Measurements from ENCODE around the gene MTA3. TPM values are rescaled to one million over a fixed set of nuclear protein-coding genes. Genes with fewer than 3 reads are reported as not detected.

MTA3 gene
- total and polyA plus RNA-seq, 2 of the 8 experiments (the other 6 are each of a cell fraction or from before 2014, with no cell fraction given): 125 to 184 TPM

DNA sequence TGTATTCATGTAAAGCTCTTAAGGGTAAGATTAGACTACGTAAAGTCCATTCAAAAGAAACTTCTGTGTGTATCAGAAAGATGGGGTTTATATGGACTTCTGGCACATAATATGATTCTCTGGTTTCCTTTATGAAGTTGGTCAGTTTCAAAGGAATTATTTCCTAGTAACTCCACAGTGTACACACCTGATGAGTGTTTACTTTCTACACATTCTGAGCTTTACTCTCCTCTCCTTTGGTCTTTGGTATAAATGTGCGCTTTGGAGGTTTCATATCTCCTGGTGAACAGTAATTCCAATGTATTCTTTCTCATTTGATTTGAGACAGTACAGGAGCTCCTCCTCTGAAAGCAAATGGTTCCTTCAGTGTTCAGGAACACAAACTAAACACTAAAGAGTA, 107.4 kb downstream of the MTA3 start:
- H4K20me1 ChIP-seq (replicated peaks in 1 of 2; ENCODE audit: control insufficient read depth in 1 of 2, insufficient read depth in 2 of 2, low read length in 2 of 2): peaks cover 2 to 15% of the 10 kb centered on the region in 2 experiments
- H3K4ac ChIP-seq (replicated peaks; ENCODE audit: insufficient read length, low read depth, low read length): no peak overlapping the region
- DNase-seq (ENCODE audit: low read depth in 1 of 2, low spot score in 2 of 2): no peak
- CTCF ChIA-PET (ENCODE audit: partially characterized antibody): interaction anchor here (0.8 to 3.3 kb wide), 6 partner anchors 9 to 88 kb away, joined by 3 to 16 read pairs (median 4); no protein-coding TSS in a partner anchor
- no peaks in the 10 kb centered on the region; a peak in 1 of 7 replicates for H3K4me1 ChIP-seq (replicated peaks in 1 of 4; ENCODE audit: control insufficient read depth in 3 of 4, insufficient read depth in 4 of 4, low read length in 3 of 4)
- no peaks in the 10 kb centered on the region for H3K23me2 ChIP-seq (ENCODE audit: low read depth, low read length)
- no peak overlapping the region for H3K56ac ChIP-seq (replicated peaks; ENCODE audit: insufficient read length, low read depth, low read length)
- no peak overlapping the region for H2BK12ac ChIP-seq (ENCODE audit: low read depth, low read length)
- H2BK120ac ChIP-seq (replicated peaks; ENCODE audit: low read depth, low read length): no peak overlapping the region
- TF ChIP-seq CTBP2 (IDR thresholded peaks at IDR 0.05; ENCODE audit: borderline replicate concordance, insufficient read depth, insufficient read length, low read length): no peak
- no peak for TF ChIP-seq SAP30 (IDR thresholded peaks at IDR 0.05; ENCODE audit: insufficient read depth, insufficient replicate concordance, low read length)
- no peak for TF ChIP-seq EGR1 (IDR thresholded peaks at IDR 0.05; ENCODE audit: borderline replicate concordance, low read depth, low read length)
- H2AFZ ChIP-seq (ENCODE audit: low read length): no peak overlapping the region
- H2BK5ac ChIP-seq (ENCODE audit: low read depth, low read length): no peak overlapping the region
- 91% methylated on average over 2 of the region's 2 CpGs; no CpG with 5 or more reads in 1 of the 2 experiments for WGBS, 2 experiments (ENCODE audit: extremely low coverage in 1 of 2, insufficient coverage in 1 of 2, insufficient read length in 1 of 2, insufficient replicate concordance in 2 of 2, low coverage in 1 of 2, low lambda C conversion rate in 2 of 2, missing lambda C conversion rate in 1 of 2)
- H4K5ac ChIP-seq (ENCODE audit: insufficient read length, low read depth, low read length): no peak overlapping the region
- peaks cover 0 to 52% of the 10 kb centered on the region in 2 experiments; a peak in 3 of 4 replicates for H3K79me2 ChIP-seq (ENCODE audit: control insufficient read depth in 1 of 2, insufficient read depth in 2 of 2, low read length in 2 of 2)
- H3K4me3 ChIP-seq (ENCODE audit: extremely low read depth in 1 of 4, insufficient read depth in 2 of 4, low read depth in 3 of 4, low read length in 4 of 4): no peak overlapping the region
- FAIRE-seq: no peak
- no peaks in the 10 kb centered on the region for H3K9me3 ChIP-seq (ENCODE audit: insufficient read depth in 2 of 2, low read depth in 1 of 2, low read length in 1 of 2)
- no peak overlapping the region for H3K23ac ChIP-seq (ENCODE audit: insufficient read length)
- POLR2A ChIA-PET (ENCODE audit: partially characterized antibody): no interaction called here
- H3K27me3 ChIP-seq (replicated peaks in 1 of 4; ENCODE audit: control insufficient read depth in 3 of 4, extremely low read depth in 1 of 4, insufficient read depth in 3 of 4, low read length in 3 of 4): no peaks in the 10 kb centered on the region
- H3K14ac ChIP-seq (ENCODE audit: insufficient read length): no peak overlapping the region
- H4K8ac ChIP-seq (ENCODE audit: extremely low read depth, insufficient read depth, low read length): no peak overlapping the region
- H3K4me2 ChIP-seq (ENCODE audit: insufficient read depth in 1 of 2, low read depth in 2 of 2, low read length in 2 of 2): no peak overlapping the region
- no peak overlapping the region for H2AK5ac ChIP-seq (ENCODE audit: low read depth, low read length)
- no peaks in the 10 kb centered on the region; the same call in 1 of the 2 replicates for H3K79me1 ChIP-seq (ENCODE audit: low read depth, low read length)
- H3K9ac ChIP-seq (replicated peaks in 1 of 4; ENCODE audit: extremely low read depth in 1 of 4, low read depth in 3 of 4, low read length in 3 of 4): no peak overlapping the region
- no peak overlapping the region for H3K27ac ChIP-seq (ENCODE audit: low read depth, low read length)
- peaks cover 0 to 41% (median 3%) of the 10 kb centered on the region in 4 experiments; a peak in 4 of 8 replicates for H3K36me3 ChIP-seq (ENCODE audit: control insufficient read depth in 2 of 4, insufficient read depth in 4 of 4, low read length in 3 of 4)
- no peak overlapping the region for H2BK15ac ChIP-seq (ENCODE audit: low read length)
- no peak overlapping the region for H2BK20ac ChIP-seq (ENCODE audit: low read length)
- H4K91ac ChIP-seq (replicated peaks; ENCODE audit: insufficient read length, low read length): no peak overlapping the region
- no peak overlapping the region for H3K18ac ChIP-seq (ENCODE audit: extremely low read depth, low read length)

All from H1 (cell line).